ENCODE results near the gene IQSEC3.

The IQSEC3 gene

DNA sequence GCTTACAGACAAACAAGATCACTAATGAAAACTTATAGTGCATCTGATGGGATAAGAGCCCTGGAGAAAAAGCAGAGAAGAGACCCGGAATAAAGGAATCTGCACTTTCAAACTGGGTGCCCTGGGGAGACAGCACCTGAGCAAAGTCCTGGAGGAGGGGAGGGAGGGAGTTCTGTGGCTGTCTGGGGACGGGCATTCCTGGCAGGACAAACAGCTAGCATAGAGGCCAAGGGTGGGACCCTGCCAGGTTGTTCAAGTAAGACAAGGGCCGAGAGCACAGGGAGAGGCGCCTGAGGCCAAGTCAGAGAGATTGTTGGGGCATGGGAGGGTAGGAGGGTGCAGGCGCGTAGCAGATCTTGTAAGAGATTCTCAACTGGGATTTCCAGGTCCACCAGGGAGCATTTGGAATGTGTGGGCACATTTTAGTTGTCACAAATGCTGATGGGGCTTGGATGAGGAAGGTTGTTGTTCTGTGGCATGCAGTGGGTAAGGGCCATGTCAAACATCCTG is 14.2 kb downstream of the IQSEC3 start:
- DNase-seq, result no peak

DNA sequence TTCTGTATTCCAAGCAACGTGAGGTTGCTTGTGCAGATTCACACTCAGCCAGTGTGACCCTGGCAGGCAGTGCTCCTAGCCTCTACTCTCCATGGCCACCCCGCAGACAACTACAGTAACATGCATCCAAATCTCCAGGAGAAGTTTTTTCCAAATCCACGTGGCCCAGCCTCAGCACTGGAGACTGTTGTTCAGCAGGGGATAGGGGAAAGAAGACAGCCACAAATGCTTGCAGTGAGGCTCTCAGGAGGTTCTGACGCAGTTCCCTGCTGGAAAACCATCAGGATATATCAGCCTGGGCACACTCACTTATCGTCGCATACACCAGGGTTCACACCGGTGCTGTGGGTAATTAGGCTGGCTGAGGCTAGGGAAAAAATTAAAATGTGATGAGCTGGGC is 16.2 kb downstream of the IQSEC3 start:
- DNase-seq, result no peak

DNA sequence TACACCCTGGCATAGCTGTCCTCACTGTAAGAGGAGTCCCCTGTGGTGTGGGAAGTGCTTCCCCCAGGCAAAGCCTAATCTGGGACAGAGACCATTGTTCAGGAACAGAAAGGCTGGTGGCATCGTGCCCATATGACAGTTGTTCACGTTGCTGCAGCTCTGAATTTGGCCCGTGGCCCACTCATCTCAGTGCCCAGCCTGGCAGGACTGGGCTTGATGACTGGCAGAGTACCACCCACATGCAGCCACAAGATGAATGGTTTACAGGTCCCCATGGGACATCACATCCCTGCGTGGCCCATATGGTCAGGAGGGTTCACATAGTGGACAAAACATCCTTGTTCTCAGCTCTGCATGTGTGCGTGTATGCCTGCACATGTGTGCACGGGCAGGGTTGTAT is 17.5 kb downstream of the IQSEC3 start:
- no peak for DNase-seq

DNA sequence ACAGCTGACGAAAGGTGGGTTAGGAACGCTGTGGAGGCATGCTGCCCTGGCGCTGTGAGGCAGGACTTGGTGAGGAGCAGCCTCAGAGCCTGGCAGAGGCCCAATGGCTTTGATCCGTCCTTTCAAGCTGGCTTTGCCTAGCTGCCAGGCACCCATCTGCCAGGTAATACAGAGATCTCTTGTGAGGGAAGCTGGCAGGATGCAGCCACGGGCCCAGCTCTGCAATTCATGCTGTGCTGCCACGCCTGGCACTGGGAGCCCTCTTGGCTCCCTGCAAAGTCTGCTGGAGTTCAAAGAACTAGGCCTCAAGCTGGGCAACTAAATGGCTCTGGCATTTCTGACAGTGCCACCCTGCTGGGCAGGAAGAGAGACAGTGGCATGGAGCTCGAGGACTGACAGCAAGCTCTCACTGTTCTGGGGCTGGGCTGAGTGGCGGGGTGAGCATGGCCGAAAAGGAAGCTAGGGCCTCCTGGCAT is 18.7 kb downstream of the IQSEC3 start:
- DNase-seq, result no peak

DNA sequence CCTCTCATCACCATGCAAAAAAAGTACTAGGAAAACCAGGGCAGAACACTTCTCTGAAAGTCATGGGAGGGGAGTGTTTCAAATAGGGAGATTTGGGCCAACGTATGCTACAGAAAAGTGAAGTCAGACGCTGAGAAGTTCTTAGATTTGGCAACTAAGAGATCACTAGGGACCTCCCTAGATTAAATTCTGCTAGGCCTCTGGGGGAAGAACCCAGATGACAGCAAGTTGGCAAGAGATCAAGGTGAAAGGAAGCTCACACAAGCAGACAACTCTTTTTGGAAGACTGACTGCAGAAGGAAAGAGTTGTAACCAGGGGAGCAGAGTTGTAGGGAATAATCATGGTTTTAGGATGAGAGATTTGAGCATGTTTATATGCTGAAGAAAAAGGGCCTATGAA is 20.7 kb downstream of the IQSEC3 start:
- DNase-seq, result no peak

DNA sequence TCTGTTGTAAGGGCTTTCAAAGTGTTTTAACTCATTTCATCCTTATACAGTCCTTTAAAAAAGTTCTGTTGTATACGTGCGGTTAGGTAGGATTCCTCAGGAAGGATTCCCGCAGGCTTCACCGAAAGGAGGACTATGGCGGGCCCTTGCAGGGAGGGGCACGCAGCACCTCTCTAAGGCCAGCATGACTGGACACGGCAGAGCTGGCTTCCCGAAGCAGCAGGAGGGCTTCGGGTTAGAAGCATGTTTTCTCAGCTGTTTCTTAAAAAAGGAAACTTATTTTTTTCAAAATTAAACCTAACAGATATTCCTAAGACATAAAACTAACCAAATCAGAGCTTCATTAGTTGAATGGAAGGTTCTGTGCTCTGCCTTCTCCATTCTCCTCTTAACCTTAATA is 21.3 kb downstream of the IQSEC3 start:
- DNase-seq, result no peak

DNA sequence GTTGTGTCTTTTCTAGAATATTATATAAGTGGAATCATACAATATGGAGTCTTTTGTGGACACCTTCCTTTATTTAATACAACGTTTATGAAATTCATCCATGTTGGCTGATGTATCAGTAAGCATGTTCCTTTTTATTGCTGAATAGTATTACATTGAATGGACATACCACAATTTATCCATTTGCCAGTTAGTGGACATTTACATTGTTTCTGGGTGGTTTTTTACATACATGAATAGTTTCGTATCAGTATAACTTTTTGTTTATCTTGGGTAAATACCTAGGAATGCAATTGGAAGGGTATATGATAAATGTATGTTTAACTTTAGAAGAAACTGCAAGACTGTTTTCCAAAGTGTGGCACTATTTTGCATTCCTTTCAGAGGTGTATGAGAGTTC is 23.1 kb downstream of the IQSEC3 start:
- no peak for DNase-seq

DNA sequence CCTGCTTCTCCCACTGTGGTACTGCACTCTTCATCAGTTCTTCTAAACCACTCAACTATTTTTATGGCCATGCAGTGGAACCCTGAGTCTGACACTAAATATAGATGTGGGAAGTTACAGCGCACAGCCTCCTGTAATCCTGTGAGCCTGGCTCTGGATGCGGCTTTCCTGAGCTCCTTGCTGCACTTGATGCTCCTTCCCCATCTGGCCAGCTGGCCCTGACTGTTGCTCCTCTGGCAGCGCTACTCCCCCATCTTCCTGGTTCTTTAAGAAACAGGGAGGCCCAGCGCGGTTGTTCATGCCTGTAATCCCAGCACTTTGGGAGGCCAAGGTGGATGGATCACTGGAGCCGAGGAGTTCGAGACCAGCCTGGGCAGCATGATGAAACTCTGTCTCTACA is 24.6 kb downstream of the IQSEC3 start:
- DNase-seq, result no peak

DNA sequence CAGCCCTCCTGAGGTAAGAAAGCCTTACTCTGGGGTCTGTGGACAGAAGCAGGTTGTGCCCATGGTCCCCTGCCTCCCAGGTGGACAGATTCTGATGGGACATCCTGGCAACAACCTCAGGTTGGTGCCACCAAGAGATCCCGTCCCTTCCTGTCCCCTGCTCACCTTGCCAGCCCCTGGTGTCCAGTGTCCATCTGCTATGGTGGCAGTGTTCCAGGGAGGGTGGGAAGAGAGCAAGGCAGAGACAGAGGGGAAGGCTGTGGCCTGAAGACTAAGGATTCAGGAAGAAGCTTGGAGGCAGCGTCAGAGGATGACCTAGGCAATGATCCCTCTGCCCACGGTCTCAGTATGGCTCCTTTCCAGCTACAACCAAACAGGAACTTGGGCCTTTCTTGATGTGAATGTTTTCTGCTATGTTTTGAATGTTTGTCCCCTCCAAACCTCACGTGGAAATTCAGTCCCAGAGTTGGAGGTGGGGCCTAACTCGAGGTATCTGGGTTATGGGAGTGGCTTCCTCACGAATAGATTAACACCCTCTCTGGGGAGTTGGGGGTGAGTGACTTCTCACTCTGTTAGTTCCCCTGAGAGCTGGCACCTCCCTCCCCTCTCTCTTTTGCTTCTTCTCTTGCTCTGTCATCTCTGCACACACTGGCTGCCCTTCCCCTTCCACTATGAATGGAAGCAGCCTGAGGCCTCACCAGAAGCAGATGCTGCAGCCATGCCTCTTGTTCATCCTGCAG is 26.9 kb downstream of the IQSEC3 start:
- DNase-seq, result no peak

DNA sequence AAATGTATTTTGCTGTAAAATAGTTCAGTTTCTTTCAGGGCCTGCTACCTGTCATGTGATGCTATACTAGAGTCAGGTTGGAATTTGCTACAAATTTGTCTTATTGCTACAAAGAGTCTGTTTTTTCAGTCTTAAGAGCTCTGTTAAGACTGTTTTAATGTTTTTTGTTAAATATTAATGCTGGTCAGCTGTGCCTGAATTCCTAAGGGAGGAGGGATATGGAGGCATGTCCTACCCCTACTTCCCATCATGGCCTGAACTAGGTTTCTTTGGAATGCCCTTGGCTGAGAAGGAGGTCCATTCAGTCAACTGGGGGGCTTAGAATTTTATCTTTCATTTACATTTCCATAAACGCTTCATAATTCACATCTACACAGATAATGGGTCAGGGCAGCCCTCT is 30.0 kb downstream of the IQSEC3 start:
- no peak for DNase-seq

DNA sequence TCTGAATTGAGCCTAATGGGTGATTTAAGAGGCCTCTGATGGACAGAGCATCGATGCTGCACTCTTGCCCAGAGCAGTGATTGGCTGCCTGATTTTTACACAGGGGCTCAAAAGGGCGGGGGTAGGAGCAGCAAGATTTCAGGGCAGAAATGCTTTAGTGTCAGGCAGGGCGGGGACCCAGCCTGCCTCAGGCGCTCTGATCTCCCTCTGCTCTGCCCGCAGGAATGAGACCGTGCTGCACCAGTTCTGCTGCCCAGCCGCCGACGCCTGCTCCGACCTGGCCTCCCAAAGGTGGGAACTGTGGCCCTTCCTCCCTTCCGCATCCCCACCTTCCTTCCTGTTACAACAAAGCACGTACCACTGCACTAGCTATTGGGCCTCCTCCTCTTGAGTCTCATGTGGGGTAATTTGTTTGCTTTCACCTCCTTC is 32.4 kb downstream of the IQSEC3 start:
- no peak for DNase-seq

DNA sequence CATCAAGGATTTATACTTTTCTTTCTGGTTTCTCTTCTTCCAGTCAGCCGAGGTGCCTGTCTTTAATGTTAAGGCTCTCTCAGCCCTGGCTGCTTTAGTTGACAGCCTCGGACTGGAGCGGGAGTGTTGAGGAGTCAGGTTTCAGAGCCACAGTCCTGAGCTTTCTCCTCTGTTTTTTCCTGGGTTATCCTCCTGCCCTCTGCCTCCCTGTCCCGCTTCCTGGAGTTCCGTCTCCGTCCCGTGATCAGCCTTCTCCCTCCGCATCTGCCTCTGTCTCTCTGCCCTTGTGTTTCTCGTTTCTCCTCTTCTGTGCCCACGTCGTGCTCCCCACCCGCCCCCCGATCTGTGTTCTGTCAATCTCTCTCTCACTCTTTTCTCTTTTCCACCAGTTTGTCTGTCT is 33.0 kb downstream of the IQSEC3 start:
- DNase-seq, result peak; percentile 47

DNA sequence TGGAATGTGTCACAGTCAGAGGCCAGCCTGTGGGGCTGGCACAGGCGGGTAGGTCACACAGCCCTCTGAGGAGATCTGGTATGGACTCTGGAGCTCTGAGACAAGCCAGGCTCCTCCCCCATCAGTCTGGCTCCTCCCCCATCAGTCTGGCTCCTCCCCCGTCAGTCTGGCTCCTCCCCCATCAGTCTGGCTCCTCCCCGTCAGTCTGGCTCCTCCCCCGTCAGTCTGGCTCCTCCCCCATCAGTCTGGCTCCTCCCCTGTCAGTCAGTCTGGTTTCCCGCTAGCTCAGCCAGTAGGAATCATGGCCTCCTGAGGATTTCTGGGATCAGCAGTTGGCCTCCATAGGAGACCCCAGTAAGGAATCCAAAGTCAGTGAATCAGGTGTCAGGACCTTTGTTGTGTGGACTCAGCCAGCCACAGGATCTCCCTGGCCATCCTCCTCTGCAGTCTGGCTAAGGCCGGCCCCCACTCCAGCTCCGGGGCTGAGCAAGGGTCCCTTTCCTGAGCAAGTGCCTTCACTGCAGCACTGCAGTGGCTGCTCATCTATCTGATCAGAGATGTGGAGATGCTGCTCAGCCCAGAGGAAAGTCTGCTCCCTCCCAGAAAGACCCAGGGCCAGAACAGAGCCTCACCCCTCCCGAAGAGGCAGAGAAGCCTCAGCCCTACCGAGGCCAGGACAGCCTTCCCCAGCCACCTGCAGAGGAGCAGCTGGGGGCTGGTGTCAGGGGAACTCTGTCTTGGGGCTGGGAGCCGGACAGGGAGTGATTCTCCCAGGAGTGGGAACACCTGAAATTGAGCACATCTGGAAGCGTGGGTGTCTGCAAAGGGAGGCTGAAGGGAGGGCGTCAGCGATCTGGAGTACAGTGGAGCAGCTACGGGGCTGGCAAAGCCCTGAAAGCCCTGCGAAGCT is 35.7 kb downstream of the IQSEC3 start:
- DNase-seq, result no peak

DNA sequence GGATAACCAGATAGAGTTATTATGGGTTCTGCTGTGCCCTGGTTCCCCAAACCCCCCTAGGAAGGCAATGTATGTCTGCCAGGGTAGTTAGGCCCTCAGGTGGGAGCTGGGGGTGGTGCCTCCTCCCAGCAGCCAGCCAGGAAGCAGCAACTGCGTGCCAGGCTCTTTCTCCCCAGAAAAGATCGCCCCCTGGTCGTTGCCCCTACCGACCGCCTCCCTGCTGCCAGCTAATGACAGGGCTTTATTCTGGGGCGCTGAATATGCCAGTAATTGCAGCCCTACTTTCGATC is 36.3 kb downstream of the IQSEC3 start:
- DNase-seq, result no peak

DNA sequence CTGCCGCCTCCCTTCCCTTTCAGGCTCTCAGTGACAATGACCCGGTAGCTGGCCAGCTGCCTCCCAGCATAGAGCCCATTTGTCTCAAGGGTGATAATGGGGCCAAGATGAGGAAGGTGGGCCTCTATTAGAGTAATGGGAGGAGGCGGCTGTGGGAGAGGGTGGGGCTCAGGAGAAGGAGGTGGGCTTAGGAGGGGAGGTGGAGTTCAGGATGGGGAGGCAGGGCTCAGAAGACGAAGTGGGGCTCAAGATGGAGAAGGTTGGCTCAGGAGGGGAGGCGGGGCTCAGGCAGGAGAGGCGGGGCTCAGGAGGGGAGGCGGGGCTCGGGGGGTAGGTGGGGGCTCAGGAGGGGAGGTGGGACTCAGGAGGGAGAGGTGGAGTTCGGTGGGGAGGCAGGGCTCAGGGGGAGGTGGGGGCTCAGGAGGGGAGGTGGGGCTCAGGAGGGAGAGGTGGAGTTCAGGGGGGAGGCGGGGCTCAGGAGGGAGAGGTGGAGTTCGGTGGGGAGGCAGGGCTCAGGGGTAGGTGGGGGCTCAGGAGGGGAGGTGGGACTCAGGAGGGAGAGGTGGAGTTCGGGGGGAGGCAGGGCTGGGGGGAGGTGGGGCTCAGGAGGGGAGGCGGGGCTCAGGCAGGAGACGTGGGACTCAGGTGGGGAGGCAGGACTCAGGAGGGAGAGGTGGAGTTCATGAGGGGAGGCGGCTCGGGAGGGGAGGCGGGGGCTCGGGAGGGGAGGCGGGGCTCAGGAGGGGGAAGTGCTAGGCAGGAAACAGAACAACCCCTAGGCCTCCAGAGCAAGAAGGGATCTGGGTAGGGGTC is 36.8 kb downstream of the IQSEC3 start:
- no peak for DNase-seq

DNA sequence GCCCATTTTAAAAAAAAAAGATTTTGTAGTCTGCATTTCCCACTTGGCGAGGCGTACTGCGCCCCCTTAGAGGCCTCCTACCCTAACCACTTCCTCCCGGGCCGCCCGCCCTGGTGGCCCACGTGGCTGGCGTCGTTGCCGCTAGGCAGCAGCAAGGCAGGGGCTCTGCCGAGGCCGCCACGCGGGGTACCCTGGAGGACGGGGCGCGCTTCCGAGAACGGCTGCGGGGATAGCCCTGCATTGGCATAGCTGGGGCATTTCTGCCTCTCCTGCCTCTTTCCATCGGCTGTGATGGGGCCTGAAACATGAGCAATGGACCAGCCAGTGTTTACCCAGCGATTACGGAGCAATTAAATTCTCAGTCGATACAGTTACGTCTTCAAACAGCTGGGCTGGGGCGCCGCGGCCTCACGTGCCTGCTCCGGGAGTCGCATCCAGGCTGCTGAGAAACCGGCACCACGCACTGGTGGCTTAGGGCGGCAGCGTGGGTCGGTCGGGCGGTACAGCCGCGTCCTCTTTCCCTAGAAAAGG is 38.0 kb downstream of the IQSEC3 start:
- peak; percentile 64 for DNase-seq

DNA sequence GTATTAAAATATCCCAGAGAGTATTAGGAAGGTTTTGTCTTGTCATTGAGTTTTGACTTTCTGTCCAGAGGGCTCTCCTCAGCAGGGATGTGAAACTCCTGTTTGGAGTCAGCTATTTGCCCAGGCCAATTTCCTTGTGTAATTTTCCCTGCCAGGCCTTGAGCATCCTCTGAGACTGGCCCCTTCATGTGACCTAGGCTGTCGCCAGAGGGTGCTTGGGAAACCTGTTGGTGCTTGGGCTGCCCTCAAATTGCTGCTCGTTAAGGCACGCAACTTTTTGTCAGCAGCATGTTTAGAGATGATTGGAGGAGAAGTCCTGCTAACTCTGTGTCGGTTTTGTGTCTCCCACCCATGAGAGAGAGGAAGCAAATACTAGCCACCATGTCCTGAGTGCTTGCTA is 39.1 kb downstream of the IQSEC3 start:
- no peak for DNase-seq

DNA sequence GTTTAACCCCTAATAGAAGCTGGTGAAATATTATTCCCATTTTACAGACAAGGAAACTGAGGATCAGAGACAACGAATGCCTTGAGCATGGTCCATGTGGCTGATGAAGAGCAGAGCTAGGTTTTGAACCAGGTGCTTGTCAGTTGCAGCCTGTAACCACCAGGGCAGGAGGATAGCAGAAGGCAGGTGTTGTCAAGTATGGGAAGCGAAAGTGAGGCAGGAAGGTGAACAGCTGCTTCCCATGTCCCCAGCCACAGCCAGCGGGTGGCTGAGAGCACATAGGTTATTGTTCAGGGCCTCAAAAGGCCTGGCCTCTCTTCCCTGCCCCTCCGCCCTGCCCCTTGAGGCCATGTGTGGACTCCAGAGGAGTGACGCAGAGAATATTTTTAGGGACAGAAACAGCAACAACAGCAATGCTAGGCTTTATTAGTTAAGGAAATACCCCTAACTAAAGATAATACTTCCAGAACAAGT is 39.6 kb downstream of the IQSEC3 start:
- no peak for DNase-seq

DNA sequence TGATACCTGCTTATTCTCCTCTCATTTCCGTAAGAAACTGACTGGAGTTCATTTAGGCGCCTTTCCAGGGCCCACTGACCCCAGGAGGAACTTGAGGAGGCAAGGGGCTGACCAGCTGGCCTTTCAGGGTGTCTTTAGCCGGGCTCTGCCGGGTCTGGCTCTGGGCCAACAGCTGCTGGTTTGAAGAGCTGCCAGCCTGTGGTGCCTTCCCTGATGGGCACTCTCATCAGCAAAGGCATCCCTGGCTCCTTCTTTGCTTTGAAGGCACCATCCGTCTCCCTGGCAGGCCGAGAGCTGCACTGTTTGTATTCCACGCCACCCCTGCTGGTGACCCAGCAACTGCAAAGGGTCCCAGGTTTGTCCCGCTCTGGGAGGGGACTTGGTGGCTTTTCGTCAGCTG is 42.0 kb downstream of the IQSEC3 start:
- peak; percentile 49 for DNase-seq

DNA sequence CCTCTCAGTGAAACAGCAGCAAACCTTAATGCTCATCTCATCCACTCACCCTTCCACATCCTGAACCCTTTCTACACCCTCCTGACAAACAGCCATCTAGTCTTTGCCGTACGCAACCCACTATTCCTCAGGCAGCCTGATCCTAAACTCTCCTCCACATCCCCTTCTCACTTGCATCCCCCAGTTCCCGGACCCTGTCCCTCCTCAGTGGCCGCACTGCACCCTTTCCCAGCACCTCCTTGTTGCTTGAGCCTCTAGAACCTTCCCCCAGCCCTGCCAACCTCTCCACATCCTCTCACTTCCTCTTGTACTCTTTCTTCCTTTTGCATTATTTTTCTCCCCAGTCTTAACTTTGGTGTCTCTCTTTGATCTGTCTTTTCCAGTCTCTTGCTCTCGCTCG is 42.9 kb downstream of the IQSEC3 start:
- no peak for DNase-seq

DNA sequence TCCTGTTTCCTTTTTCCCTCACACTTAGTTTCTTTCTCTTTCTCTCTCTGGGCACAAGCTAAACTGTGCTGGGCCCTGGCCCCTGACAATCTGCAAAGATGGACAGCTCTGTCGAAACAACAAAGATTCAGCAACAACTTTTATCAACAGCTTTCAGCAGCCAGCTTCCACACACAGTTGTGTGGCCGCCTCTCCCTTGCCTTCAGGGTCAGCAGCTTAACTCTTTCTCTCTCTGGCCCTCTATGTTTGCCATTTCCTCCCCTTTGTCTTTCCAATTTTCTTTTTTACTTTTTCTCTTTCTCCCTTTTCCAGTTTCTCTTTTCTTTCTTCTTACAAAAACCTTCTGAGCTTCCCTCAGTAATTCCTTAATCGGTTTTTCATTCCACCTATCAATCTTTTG is 43.3 kb downstream of the IQSEC3 start:
- no peak for DNase-seq

DNA sequence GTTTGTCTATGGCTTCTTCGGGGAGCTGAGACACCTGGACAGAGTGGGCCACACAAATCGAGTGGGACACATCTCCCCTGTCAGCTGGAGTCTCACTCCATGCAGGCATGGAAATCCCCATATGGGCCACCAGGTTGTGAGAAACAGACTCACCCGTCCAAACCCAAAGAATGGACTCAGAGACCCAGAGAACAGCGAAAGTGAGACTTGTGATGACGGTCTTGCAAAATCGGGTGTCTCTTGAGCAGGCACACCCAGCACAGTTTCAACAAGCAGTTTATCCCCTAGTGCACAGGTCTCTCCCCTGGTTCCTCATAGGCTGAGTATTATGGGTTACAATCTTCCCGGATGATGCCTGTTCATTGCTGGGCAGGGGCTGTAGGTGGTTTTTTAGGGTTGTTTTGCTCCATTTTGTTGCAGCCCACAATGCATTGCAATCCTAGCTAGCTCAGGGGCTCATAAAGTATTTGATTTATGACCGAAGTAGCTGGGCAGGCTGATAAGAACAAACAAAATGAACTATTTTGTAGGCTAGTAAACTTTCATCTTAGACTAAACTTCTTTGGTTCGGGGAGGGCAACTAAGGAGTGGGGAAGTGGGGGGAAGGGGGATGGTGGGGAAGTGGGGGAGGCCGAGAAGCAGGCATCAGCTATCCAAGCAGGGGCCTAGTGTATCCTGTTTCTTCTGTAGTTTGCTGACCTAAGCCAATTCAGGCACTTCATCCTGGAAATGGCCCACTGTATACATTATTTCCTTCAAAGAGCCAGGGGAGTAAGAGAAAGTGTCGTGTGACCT is 45.3 kb downstream of the IQSEC3 start:
- no peak for DNase-seq
